HG02623 (cell line): ENCODE measurements around the gene PRAF2.

Source experiments
- ATAC-seq: cut with Tn5 transposase; IDR thresholded peaks from one replicate; pipeline ENCODE4 v1.9.1; 2021; ENCODE audit warnings: moderate library complexity; ENCODE audit not compliant: unreplicated experiment

The PRAF2 gene

DNA sequence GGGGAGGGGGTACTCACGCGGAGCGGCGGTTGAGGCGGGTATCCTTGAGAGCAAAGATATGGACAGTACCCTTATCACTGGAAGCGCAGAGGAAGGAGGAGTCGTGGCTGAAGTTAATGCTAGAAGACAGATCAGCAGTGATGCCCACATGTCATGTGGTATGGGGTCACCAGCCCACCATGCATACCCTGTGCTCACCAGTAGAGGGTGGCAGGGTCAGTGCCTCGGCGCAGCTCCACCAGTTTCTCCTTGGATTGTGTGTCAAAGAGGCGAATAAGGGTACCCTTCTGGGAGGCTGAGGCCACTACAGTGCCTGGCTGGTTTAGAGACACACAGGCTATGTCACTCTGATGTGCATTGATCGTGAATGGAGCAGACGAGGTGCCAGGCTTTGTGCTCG lies 1.5 kb upstream of the PRAF2 start:
- ATAC-seq, result no peak

DNA sequence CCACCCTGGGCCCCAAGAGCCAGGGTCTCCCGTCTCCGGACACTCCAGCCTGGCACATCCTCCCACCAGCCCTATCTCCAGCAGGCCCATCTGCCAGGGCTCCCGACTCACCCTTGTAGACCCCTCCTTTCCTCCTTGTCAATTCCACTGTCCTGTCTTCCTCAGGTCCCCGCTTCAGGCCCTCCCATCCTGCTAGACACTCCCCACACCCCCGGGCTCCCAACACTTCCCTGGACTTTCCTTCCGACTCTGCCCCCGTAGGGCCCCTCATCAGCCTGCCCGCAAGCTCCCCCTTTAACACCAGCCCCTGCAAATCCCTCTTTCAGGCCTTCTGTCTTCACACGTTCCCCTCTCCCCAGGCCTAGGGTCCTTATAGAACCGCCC lies 1.1 kb downstream of the PRAF2 start:
- ATAC-seq, result no peak

DNA sequence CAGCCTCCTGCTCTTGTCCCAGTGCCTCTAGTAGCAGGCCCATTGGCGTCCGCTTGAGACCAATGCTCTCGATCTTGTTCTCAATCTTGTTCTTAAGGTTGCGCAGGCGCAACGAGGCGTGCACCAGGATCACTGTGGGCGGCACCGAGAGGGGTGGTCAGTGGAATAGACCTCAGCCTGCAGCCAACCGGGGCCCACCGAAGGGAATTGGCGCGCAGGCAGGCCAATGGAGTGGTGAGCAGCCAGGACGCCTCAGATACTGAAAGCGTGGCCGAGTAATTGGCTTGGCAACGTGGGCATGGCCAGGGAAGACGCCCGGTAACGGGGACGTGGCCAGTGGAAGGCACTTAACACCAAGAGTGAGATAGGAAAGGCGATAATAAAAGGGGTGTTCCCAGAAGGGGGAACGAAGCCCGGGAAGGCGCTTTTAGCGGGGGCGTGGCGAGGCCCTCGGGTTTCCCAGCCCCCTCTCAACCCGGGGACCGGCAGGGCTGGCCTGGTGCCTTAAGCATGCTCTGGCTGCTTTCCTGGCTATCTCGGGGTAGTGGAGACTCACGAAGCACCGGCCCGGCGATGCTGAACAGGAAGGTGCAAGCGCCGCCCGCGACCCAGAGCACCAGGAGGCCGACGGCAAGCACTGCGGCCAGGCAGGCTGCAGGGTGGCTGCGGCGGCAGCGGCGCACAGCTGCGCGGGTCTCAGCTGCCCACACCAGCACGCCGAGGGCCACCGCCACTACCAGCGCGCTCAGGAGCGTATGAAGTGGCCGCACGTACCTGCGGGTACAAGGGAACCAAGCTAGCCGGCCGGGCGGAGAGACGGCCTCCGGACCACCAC lies 1.7 kb downstream of the PRAF2 start:
- ATAC-seq, result no peak

DNA sequence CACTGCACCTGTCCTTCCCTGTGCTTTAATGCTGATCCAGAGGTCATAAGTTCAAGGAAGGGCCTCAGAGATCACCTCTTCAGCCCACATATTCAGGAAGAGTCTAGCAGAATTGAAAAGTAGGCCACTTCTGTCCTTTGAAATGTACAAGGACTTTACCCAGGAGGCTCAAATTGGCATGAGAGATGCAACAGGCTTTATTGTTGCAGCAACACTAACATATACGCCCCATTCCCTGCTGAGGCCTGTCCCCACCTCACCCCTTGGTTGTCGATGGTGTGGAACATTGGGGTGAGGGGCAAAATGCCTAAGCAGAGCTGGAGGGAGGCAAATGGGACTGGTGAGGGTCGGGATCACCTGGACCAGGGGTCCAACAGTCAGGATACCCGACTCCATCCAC lies 2.8 kb downstream of the PRAF2 start:
- no peak for ATAC-seq

DNA sequence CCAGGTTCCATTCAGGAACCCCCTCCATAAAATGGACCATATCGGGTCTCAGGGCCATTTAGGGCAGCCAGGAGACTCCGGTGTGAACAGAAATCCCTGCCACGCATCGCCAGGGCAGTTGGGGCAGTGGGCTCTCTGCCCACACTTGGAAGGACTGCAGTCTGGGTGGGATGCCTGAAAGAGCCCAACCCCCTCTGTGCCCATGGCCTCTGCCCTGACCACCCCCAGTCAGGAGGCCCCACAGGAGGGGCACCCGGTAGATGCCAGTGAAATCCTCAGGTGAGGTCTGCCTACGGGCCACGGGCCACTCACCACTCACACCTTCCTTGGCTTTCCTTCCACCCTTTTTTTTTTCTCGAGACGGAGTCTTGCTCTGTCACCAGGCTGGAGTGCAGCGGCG lies 4.8 kb downstream of the PRAF2 start:
- no peak for ATAC-seq

DNA sequence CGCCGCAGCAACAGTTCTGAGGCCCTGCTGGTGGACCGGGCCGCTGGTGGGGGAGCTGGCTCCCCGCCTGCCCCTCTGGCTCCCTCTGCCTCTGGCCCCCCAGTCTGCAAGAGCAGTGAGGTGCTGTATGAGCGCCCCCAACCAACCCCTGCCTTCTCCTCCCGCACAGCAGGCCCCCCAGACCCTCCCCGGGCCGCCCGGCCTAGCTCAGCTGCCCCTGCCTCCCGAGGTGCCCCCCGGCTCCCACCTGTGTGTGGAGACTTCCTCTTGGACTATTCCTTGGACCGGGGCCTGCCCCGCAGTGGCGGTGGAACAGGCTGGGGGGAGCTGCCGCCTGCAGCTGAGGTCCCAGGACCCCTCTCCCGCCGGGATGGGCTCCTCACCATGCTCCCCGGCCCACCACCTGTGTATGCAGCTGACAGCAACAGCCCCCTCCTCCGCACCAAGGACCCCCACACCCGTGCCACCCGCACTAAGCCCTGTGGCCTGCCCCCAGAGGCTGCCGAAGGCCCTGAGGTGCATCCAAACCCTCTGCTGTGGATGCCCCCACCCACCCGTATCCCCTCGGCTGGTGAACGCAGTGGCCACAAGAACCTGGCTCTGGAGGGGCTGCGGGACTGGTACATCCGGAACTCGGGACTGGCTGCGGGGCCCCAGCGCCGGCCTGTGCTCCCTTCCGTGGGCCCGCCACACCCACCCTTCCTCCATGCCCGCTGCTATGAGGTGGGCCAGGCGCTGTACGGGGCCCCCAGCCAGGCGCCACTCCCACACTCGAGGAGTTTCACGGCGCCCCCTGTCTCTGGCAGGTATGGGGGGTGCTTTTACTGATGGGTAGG lies 6.3 kb downstream of the PRAF2 start:
- ATAC-seq, result no peak

DNA sequence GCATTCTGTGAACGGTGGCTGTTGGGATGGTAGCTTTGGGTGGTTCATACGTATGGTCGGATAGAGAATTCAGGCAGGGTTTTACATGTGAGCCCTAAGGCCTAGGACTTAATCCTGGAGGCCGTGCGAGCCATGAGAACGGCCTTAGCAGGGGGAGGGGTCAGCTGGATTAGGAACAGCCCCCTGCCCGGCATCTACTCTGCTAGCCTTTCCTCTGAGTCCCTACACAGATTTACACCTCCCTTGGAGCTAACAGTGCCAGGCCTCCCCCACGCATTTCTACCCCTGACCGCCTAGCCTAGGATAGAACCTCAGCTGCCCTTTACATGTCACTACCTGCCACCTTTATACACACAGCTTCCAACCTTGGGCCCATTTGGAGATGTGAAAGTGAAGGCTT lies 7.1 kb downstream of the PRAF2 start:
- ATAC-seq, result no peak

DNA sequence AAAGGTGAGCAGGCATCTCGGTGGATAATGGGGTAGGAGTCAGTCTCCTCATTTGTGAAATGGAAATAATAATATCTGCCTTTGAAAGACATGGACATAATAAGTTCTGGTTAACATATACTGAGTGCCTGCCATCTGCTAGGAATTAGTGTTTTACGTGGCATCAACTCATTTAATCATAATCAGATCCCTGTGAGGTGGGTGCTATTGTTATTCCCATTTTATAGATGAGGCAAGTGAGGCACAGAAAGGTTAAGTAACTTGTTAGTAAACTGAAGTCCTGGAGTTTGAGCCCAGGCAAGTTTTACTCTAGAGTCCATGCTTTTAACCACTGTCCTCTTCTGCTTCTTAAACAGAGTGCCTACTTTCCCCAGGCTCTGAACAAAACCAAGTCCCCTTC lies 7.5 kb downstream of the PRAF2 start:
- ATAC-seq, result no peak

DNA sequence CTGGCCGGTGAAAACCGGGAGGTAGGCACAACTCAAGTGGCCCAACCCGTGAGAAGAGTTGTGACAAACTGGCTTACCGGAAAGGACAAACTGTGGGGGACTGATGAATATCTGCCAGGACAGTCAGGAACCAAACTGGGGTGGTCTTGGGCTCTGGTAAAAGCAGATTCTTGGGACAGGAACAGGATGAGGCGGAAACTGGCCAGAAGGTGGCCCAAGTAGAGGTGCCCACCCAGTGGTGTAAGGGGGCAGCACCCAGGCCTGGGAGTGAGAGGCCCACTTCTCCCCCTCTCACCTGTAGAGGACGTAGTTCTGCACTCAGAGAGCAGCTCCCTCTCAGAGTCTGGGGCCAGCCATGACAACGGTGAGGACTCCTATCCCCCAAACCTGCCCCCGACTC lies 9.1 kb downstream of the PRAF2 start:
- no peak for ATAC-seq

DNA sequence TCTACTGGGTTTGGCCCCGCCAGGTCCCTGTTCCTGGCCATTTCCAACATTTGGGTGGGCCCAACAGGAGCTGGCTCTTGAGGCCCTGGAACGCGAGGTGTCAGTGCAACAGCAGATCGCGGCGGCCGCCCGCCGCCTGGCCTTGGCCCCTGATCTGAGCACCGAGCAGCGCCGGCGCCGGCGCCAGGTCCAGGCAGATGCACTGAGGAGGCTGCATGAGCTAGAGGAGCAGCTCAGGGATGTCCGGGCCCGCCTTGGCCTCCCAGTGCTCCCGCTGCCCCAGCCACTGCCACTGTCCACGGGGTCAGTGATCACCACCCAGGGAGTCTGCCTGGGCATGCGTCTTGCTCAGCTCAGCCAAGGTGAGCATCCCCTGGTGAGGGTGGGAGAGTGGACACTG lies 9.5 kb downstream of the PRAF2 start:
- no peak for ATAC-seq

DNA sequence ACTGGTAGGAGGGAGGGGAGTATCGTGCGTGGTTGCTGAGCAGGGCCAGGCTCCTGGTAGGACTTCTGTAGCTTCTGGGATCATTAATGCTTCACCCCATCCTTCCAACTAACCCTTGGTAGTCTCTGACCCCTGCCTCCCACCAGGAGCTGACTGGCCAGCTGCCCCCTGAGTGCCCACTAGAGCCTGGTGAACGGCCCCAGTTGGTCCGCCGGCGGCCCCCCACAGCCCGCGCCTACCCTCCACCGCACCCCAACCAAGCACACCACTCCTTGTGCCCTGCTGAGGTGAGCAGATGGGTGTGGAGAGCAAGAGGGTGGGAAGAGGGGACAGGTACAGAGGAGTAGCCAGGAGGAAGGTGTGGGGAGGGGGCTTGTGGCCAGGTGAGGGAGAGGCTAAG lies 10.1 kb downstream of the PRAF2 start:
- no peak for ATAC-seq

DNA sequence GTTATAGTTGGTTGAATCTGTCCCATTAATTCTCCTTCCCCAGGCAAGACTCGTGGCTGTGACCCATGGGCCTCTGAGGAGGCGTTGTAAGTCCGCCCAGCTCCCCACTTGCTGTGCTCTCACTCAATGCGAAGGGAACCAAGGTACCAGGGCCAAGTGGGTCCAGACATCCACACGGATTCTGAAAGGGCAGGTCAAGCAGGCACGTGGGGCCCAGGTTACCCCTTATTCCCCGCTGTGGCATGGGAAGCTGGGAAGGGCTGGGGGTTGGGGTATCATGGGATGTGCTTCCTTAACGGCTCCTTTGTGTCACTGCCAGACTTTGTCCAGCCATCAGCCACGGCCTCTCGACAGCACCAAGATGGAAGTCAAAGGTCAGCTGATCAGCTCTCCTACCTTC lies 11.9 kb downstream of the PRAF2 start:
- ATAC-seq, result no peak

DNA sequence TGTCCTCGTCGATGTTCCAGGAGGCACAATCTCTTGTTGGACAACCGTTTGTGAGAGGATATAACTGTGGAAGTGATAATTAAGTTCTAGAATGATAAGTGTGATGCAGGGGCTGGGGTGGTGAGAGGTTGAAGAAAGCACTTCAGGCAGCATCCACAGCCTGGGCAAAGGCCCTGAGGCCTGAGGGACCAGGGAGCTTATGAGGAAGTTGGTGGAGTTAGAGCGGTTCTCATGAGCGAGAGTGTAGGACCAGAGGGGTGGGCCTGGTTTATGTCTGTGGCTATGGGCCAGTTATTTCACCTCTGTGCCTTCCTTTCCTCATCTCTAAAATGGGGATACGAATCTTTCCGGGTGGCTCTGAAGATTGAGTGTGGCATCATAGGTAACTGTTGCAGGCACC lies 12.3 kb downstream of the PRAF2 start:
- no peak for ATAC-seq

DNA sequence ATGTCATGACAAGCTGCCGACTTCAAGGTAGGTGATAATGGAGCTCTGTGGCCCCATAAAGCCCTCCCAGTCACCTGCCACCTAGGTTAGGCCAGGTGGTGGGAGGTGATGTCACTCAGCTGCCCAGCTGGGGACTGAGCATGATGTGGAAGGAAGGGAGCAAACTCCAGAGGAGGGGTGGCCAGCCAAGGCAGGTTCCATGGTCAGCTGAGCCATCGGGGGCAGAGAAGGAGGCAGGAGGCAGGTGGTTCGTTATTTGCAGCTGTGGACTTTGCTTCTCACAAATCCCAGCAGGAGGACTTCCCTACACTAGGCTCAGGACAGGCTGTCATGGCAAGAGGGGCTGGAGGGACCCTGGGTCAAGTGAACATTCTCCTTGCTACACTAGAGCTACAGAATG lies 12.9 kb downstream of the PRAF2 start:
- no peak for ATAC-seq

DNA sequence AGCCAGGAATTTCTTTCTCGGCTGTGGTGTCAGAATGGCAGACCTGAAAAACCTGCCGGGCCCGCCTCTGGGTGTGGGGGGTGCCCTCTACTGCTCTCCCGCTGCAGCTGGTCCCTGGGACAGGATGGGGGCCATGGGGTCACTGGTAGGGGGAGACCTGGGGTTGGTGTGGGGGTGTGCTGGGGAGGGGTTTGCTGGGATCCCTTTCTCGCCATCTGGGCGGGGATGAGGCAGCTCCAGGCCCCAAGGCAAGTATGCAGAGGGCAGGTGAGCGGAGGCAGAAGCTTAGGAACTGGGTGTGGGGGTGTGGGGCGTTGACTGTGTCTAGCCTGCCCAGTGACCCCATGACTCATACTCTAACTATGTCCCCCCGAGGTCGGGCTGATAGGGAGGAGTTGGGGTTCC lies 14.1 kb downstream of the PRAF2 start:
- ATAC-seq, result no peak

DNA sequence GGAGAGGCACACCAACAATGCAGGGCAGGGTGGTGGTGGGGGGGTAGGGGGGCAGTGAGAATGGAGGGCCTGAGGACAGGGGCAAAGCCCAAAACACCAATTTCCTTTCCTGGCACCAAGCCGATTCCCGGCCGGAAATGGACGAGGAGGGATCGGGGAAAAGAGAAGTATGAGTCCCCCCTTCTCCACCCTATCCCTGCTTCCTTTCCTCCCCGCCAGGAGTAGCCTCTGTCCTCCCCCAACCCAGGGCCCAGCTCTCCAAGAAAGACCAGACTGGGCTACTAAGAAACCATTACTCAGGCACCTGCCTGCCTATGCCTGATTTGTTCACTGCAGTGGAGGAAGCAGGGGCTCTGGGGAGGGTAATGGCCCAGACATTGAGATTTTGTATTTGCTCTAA lies 14.6 kb downstream of the PRAF2 start:
- no peak for ATAC-seq

DNA sequence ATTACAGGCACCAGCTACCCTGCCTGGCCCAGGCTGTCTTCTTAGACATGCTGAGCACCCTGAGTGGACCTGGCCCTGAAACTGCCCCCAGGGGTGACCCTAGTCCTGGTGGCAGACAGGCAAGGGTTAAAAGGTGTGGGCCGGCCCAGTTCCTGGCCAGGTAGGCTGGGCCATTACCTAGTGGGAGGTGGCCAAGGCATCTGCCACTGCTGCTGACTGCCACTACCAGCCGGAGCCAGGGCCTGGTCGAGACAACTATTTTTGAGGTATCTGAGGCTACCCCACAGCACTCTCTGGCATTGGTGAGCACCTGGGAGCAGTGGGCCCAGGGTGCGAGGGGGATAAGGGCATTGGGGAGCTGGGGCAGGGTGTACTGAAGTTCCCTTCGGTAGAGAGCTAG lies 15.0 kb downstream of the PRAF2 start, which contains the start of gene CCDC120:
CCDC120 (plus strand) TSS at position 206 of the 400 bp plus-strand sequence. CDS start 3,043 bp downstream, outside the sequence.
- no peak for ATAC-seq

DNA sequence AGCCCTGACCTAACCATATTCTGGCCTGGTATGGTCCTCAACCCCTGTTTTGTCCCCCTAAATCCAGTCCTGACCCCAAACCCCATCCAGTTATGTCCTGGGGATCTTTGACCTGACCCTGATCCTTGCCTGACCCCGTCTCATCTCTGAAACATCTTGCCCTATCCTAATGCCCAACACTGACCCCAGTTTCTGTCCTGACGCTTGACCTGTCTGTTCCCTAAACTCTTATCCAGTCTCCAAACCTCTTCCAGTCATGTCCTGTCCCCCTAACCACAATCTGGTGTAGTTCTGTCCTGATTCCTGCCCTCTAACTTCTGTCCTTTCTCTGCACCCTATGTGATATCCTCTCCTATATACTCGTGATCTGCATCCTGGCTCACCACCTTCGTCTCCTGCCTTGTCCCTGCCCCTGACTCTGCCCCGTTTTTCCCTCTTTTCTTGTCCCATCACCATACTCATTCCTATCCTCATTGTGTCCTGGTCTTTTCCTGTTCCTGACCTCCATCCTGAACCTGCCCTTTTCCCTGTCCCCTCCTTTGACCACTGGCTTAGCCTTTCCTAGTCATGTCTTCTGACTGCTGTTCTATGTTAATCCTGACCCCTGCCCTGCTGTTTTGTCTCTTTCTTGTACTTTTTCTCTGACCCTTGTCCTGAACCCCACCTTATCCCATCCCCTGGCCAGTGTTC lies 19.6 kb downstream of the PRAF2 start:
- ATAC-seq, result no peak

DNA sequence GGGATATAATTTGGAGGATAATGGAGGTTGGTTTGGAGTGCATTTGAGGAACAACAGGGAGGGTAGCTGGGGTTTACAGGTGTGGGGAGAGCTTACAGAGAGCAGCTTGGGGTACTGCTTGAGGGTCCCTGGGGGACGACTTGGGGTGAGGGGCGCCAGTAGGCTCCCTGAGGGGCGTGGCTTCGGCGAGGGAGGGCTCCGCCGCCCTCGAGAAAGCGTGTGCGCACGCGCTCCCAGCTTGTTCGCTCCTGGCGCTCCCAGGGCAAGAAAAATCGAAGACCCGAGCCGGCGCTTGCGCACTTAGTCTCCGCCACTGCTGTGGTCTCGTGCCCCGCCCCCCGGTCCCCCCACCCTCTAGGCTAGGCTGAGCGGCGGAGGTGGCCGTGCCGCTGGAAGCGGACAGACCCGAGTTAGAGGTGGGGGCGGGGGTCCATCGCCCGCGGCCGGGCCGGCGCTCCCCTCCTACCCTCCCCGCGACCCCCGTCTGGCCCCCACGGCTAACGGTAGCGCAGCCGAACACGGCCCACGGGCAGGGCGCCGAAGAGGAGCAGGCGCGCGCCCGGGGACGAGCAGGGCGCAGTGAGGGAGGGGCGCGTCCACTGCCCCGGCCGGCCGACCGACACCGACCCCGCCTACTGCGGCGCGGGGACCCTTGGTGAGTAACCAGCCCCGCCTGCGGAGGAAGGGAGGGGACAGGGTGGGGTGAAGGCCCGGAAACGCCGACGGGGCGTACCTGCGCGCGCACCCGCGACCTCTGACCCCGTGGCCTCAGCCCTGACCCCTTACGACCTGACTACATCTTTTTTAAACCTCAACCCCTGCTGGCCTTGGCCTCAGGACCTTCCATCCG lies 20.4 kb downstream of the PRAF2 start:
- no peak for ATAC-seq

DNA sequence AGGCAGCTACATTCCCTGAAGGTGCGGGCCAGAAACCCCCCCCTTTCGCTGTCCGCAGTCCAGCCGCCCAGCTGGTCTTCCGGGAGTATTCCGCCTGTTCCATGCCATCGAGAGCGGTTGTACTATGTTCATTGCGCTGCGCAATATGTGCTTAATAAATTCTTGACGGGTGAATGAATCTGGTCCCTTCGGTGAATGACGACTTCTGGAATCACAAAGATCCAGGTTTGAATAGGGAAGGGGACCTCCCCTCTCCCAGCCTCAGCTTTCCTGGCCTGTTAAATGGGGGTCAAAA lies 29.9 kb downstream of the PRAF2 start:
- ATAC-seq, result no peak
